ENCODE data around the gene RIN3. TPM values are rescaled to one million over a fixed set of nuclear protein-coding genes. Genes with fewer than 3 reads are reported as not detected.
"Not testable (repeated sequence)": the region's sequence is repeated elsewhere in the genome, so short reads cannot be mapped to it uniquely, and the experiment has no call there.

The RIN3 gene
- total RNA-seq, 4 donors from 2014 or later, result 3.0 to 8.7 (median 7.5) TPM

GRCh38 chr14:92532490-92533163 is 19.0 kb downstream of the RIN3 start:
- intact Hi-C loops (cut with DNase I; ENCODE audit: low total_unique reads), result no loop called here
- WGBS, 2 donors, result 55 to 65% methylated on average over 9 to 10 of the region's 10 CpGs
- peak in 1 of 2 donors; percentile 72 for DNase-seq (ENCODE audit: low spot score in 2 of 2)
- H3K4me3 ChIP-seq (ENCODE audit: low read depth, poor library complexity, severe bottlenecking), result no peak overlapping the region
- no peak for TF ChIP-seq POLR2A (IDR thresholded peaks at IDR 0.05)
- TF ChIP-seq CTCF (IDR thresholded peaks at IDR 0.05), result no peak

- TF ChIP-seq POLR2A (IDR thresholded peaks at IDR 0.05) (no peak), CTCF (IDR thresholded peaks at IDR 0.05) (no peak)
- H3K4me3 ChIP-seq (ENCODE audit: low read depth, poor library complexity, severe bottlenecking), result no peak overlapping the region
- 54 to 58% methylated on average over 17 of the region's 17 CpGs for WGBS, 2 donors
- intact Hi-C loops (cut with DNase I; ENCODE audit: low total_unique reads), result no loop called here
- no peak for DNase-seq (ENCODE audit: low spot score in 2 of 2)
Observed at GRCh38 chr14:92534932-92535643, 21.5 kb downstream of the RIN3 start.

- DNase-seq (ENCODE audit: low spot score in 2 of 2); H3K4me3 ChIP-seq (ENCODE audit: low read depth, poor library complexity, severe bottlenecking); intact Hi-C loops (cut with DNase I; ENCODE audit: low total_unique reads): not testable (repeated sequence)
- WGBS, 2 donors, result 48 to 59% methylated on average over 8 of the region's 8 CpGs
Observed at GRCh38 chr14:92536231-92536630, 22.6 kb downstream of the RIN3 start.

GRCh38 chr14:92538412-92538985 is 24.9 kb downstream of the RIN3 start:
- no peak for DNase-seq (ENCODE audit: low spot score in 2 of 2)
- WGBS, 2 donors, result 92 to 93% methylated on average over 6 of the region's 6 CpGs
- H3K4me3 ChIP-seq (ENCODE audit: low read depth, poor library complexity, severe bottlenecking), result no peak overlapping the region
- intact Hi-C loops (cut with DNase I; ENCODE audit: low total_unique reads), result no loop called here
- TF ChIP-seq POLR2A (IDR thresholded peaks at IDR 0.05) (no peak), CTCF (IDR thresholded peaks at IDR 0.05) (no peak)

GRCh38 chr14:92539419-92539818 is 25.8 kb downstream of the RIN3 start:
- TF ChIP-seq POLR2A (IDR thresholded peaks at IDR 0.05), result no peak
- TF ChIP-seq CTCF (IDR thresholded peaks at IDR 0.05), result no peak
- intact Hi-C loops (cut with DNase I; ENCODE audit: low total_unique reads), result no loop called here
- H3K4me3 ChIP-seq (ENCODE audit: low read depth, poor library complexity, severe bottlenecking), result no peak overlapping the region
- no peak for DNase-seq (ENCODE audit: low spot score in 2 of 2)
- 94% methylated on average over 3 of the region's 3 CpGs for WGBS, 2 donors

- no peak overlapping the region for H3K4me3 ChIP-seq (ENCODE audit: low read depth, poor library complexity, severe bottlenecking)
- 67 to 77% methylated on average over 12 of the region's 12 CpGs for WGBS, 2 donors
- intact Hi-C loops (cut with DNase I; ENCODE audit: low total_unique reads), result no loop called here
- TF ChIP-seq POLR2A (IDR thresholded peaks at IDR 0.05) (no peak), CTCF (IDR thresholded peaks at IDR 0.05) (no peak)
- no peak for DNase-seq (ENCODE audit: low spot score in 2 of 2)
Observed at GRCh38 chr14:92539875-92540274, 26.3 kb downstream of the RIN3 start.
